MM.1S (cell line): Measurements from ENCODE around the gene TRIM41.
"Not testable (repeated sequence)": the region's sequence is repeated elsewhere in the genome, so short reads cannot be mapped to it uniquely, and the experiment has no call there.

Experiments used
- DNase-seq: peaks from one replicate; pipeline ENCODE4 v3.0.0-alpha.2; 2015
- H2AFZ ChIP-seq: fragments of 300-600 bp; sonication (generic); 2 replicates; pipeline ENCODE4 v1.6.0; 2016; ENCODE audit warnings: antibody characterized with exemption, low read length
- H3F3A ChIP-seq: fragments of 300-600 bp; sonication (generic); 2 replicates; pipeline ENCODE4 v1.6.1; 2016; ENCODE audit warnings: mild to moderate bottlenecking, antibody characterized with exemption, low read length, moderate library complexity, mixed read lengths; ENCODE audit not compliant: insufficient read depth
- H3K27ac ChIP-seq: fragments of 300-600 bp; sonication (generic); 2 replicates; pipeline ENCODE4 v1.5.1; 2016; ENCODE audit warnings: mild to moderate bottlenecking, low read length
- H3K27me3 ChIP-seq: fragments of 300-600 bp; sonication (generic); replicated peaks from 2 replicates; pipeline ENCODE4 v1.6.0; 2016; ENCODE audit warnings: low read length; ENCODE audit not compliant: insufficient read depth
- H3K36me3 ChIP-seq: fragments of 300-600 bp; sonication (generic); replicated peaks from 2 replicates; pipeline ENCODE4 v1.6.1; 2016; ENCODE audit warnings: mild to moderate bottlenecking, low read length, mixed read lengths; ENCODE audit not compliant: insufficient read depth
- H3K4me1 ChIP-seq: fragments of 300-600 bp; sonication (generic); 2 replicates; pipeline ENCODE4 v1.6.1; 2016; ENCODE audit warnings: low read length, mixed read lengths
- H3K4me2 ChIP-seq: fragments of 300-600 bp; sonication (generic); 2 replicates; pipeline ENCODE4 v1.6.0; 2016; ENCODE audit warnings: low read depth, low read length
- H3K4me3 ChIP-seq: fragments of 300-600 bp; sonication (generic); 2 replicates; pipeline ENCODE4 v1.5.1; 2016; ENCODE audit warnings: low read length, mixed read lengths
- H3K79me2 ChIP-seq: fragments of 300-600 bp; sonication (generic); 2 replicates; pipeline ENCODE4 v1.6.1; 2016; ENCODE audit warnings: mixed run types, low read length, mixed read lengths
- H3K9ac ChIP-seq: fragments of 300-600 bp; sonication (generic); 2 replicates; pipeline ENCODE4 v1.6.1; 2016; ENCODE audit warnings: low read length, mixed read lengths
- H3K9me2 ChIP-seq: fragments of 300-600 bp; sonication (generic); replicated peaks from 2 replicates; pipeline ENCODE4 v1.6.1; 2016; ENCODE audit warnings: mild to moderate bottlenecking, low read length, mixed read lengths; ENCODE audit not compliant: insufficient read depth
- H3K9me3 ChIP-seq: fragments of 300-600 bp; sonication (generic); replicated peaks from 2 replicates; pipeline ENCODE4 v1.6.1; 2016; ENCODE audit warnings: mild to moderate bottlenecking, low read length, mixed read lengths; ENCODE audit not compliant: insufficient read depth
- H4K20me1 ChIP-seq: fragments of 300-600 bp; sonication (generic); 2 replicates; pipeline ENCODE4 v1.6.1; 2016; ENCODE audit warnings: mild to moderate bottlenecking, low read length, moderate library complexity, mixed read lengths; ENCODE audit not compliant: insufficient read depth
- CTCF ChIP-seq: fragments of 300-600 bp; sonication (generic); IDR thresholded peaks from 2 replicates; pipeline ENCODE4 v1.5.1; 2016; ENCODE audit warnings: antibody characterized with exemption, low read length, mixed read lengths
- EZH2 ChIP-seq: fragments of 300-600 bp; sonication (generic); optimal IDR thresholded peaks from 2 replicates; pipeline ENCODE3; 2017; ENCODE audit warnings: low read depth, mild to moderate bottlenecking, antibody characterized with exemption, low read length, mixed read lengths
- EZH2phosphoT487 ChIP-seq: fragments of 300-600 bp; sonication (generic); IDR thresholded peaks from 2 replicates; pipeline ENCODE4 v1.6.1; 2018; ENCODE audit warnings: antibody characterized with exemption, low read length

Gene TRIM41

GRCh38 chr5:181281077-181281983 is 58.2 kb downstream of the TRIM41 start:
- no peak for DNase-seq
- Histone ChIP-seq H2AFZ (no peak overlapping the region), H3K4me2 (no peak overlapping the region), H3K9me3 (no peaks in the 10 kb centered on the region), H3K27ac (no peak overlapping the region), H3K9me2 (no peaks in the 10 kb centered on the region), H3K27me3 (peaks cover 27% of the 10 kb centered on the region), H4K20me1 (no peaks in the 10 kb centered on the region), H3K9ac (no peak overlapping the region), H3K4me3 (no peak overlapping the region), H3K79me2 (no peaks in the 10 kb centered on the region), H3K36me3 (no peaks in the 10 kb centered on the region), H3F3A (no peaks in the 10 kb centered on the region), H3K4me1 (no peaks in the 10 kb centered on the region)
- TF ChIP-seq EZH2 (no peak), CTCF (no peak), EZH2phosphoT487 (no peak)

- no peaks in the 10 kb centered on the region for H3K9me2 ChIP-seq
- H3K4me3 ChIP-seq: no peak overlapping the region
- peaks cover 5% of the 10 kb centered on the region; the same call in 1 of the 2 replicates for H3K4me1 ChIP-seq
- no peaks in the 10 kb centered on the region for H3K9me3 ChIP-seq
- no peak for DNase-seq
- H3K36me3 ChIP-seq: no peaks in the 10 kb centered on the region
- H3K4me2 ChIP-seq: no peak overlapping the region
- TF ChIP-seq CTCF: no peak
- TF ChIP-seq EZH2phosphoT487: no peak
- no peak for TF ChIP-seq EZH2
- H3K9ac ChIP-seq: no peak overlapping the region
- no peaks in the 10 kb centered on the region for H4K20me1 ChIP-seq
- no peaks in the 10 kb centered on the region for H3F3A ChIP-seq
- no peak overlapping the region for H2AFZ ChIP-seq
- H3K79me2 ChIP-seq: no peaks in the 10 kb centered on the region
- no peak overlapping the region for H3K27ac ChIP-seq
- peaks cover 27% of the 10 kb centered on the region for H3K27me3 ChIP-seq
Measured at GRCh38 chr5:181281984-181282316, 58.9 kb downstream of the TRIM41 start.

- H2AFZ ChIP-seq, H3K27ac ChIP-seq, H3K9me2 ChIP-seq, H3K9me3 ChIP-seq, H3K4me3 ChIP-seq, H3K4me1 ChIP-seq, H4K20me1 ChIP-seq, H3F3A ChIP-seq, DNase-seq, H3K4me2 ChIP-seq, H3K36me3 ChIP-seq, H3K9ac ChIP-seq, H3K79me2 ChIP-seq: not testable (repeated sequence)
- H3K27me3 ChIP-seq: peaks cover 27% of the 10 kb centered on the region
Measured at GRCh38 chr5:181282415-181282814, 59.3 kb downstream of the TRIM41 start.

GRCh38 chr5:181282874-181283273 is 59.8 kb downstream of the TRIM41 start:
- H4K20me1 ChIP-seq: no peaks in the 10 kb centered on the region
- H3K4me3 ChIP-seq: no peak overlapping the region
- H2AFZ ChIP-seq: no peak overlapping the region
- no peak overlapping the region for H3K4me2 ChIP-seq
- no peaks in the 10 kb centered on the region for H3K36me3 ChIP-seq
- no peaks in the 10 kb centered on the region for H3K9me3 ChIP-seq
- no peak overlapping the region for H3K27ac ChIP-seq
- no peak overlapping the region for H3K9ac ChIP-seq
- peaks cover 11% of the 10 kb centered on the region for H3K4me1 ChIP-seq
- no peaks in the 10 kb centered on the region for H3K79me2 ChIP-seq
- TF ChIP-seq EZH2 (no peak), CTCF (no peak), EZH2phosphoT487 (no peak)
- H3F3A ChIP-seq: peaks cover 5% of the 10 kb centered on the region; the same call in 1 of the 2 replicates
- no peak for DNase-seq
- no peaks in the 10 kb centered on the region for H3K9me2 ChIP-seq
- peaks cover 27% of the 10 kb centered on the region for H3K27me3 ChIP-seq
